NCI-H2107 treated with DMSO at 0.1 percent for 48 hours (cell line): ENCODE data around the gene ZNF236.

Source experiments
- DNase-seq: peaks from one replicate; lab custom pipeline; 2025; ENCODE audit not compliant: unreplicated experiment; lab: John Stamatoyannopoulos, UW

The ZNF236 gene

GRCh38 chr18:76859474-76860339 lies 37.4 kb downstream of the ZNF236 start:
- no peak for DNase-seq

- DNase-seq, result no peak
Measured at GRCh38 chr18:76860411-76860810, 38.1 kb downstream of the ZNF236 start.

- no peak for DNase-seq
Measured at GRCh38 chr18:76866666-76867065, 44.3 kb downstream of the ZNF236 start.

- DNase-seq, result no peak
Measured at GRCh38 chr18:76873311-76873710, 51.0 kb downstream of the ZNF236 start.

GRCh38 chr18:76873713-76874112 lies 51.4 kb downstream of the ZNF236 start:
- DNase-seq, result no peak

GRCh38 chr18:76874642-76875389 lies 52.5 kb downstream of the ZNF236 start:
- DNase-seq, result no peak

GRCh38 chr18:76875390-76876325 lies 53.3 kb downstream of the ZNF236 start:
- peak; percentile 66 for DNase-seq

- no peak for DNase-seq
Measured at GRCh38 chr18:76878426-76878825, 56.1 kb downstream of the ZNF236 start.

- DNase-seq, result no peak
Measured at GRCh38 chr18:76880026-76880425, 57.7 kb downstream of the ZNF236 start.

GRCh38 chr18:76881744-76882143 lies 59.4 kb downstream of the ZNF236 start:
- no peak for DNase-seq

GRCh38 chr18:76882146-76882545 lies 59.8 kb downstream of the ZNF236 start:
- DNase-seq, result no peak

- no peak for DNase-seq
Measured at GRCh38 chr18:76885001-76885400, 62.6 kb downstream of the ZNF236 start.

- no peak for DNase-seq
Measured at GRCh38 chr18:76886112-76886511, 63.8 kb downstream of the ZNF236 start.

- no peak for DNase-seq
Measured at GRCh38 chr18:76889091-76889699, 66.8 kb downstream of the ZNF236 start.

- no peak for DNase-seq
Measured at GRCh38 chr18:76892832-76893231, 70.5 kb downstream of the ZNF236 start.

- no peak for DNase-seq
Measured at GRCh38 chr18:76894566-76895346, 72.4 kb downstream of the ZNF236 start.

- no peak for DNase-seq
Measured at GRCh38 chr18:76895498-76895897, 73.1 kb downstream of the ZNF236 start.

- no peak for DNase-seq
Measured at GRCh38 chr18:76896677-76897076, 74.3 kb downstream of the ZNF236 start.

- no peak for DNase-seq
Measured at GRCh38 chr18:76897257-76897656, 74.9 kb downstream of the ZNF236 start.

GRCh38 chr18:76903386-76903785 lies 81.0 kb downstream of the ZNF236 start:
- DNase-seq, result no peak
